Keratinocyte (primary cell): Measurements from ENCODE around the gene CMKLR1. TPM values are rescaled to one million over a fixed set of nuclear protein-coding genes. Genes with fewer than 3 reads are reported as not detected.

Experiments used
- DNase-seq: peaks from one replicate; pipeline ENCODE4 v3.0.0-alpha.2; 2011; ENCODE audit warnings: low read depth, missing footprints, low spot score
- FAIRE-seq: peaks from 2 replicates; lab custom pipeline; 2011; peaks lifted over from hg19 to GRCh38; lab: Jason Lieb, UNC
- H2AFZ ChIP-seq: 2 replicates; pipeline ENCODE4 v1.6.0; 2012; ENCODE audit warnings: low read length, control low read depth, inconsistent platforms; ENCODE audit not compliant: control insufficient read depth
- H3K27ac ChIP-seq: 2 replicates; pipeline ENCODE4 v1.5.1; 2011; ENCODE audit warnings: low read length; ENCODE audit not compliant: control insufficient read depth, insufficient read depth
- H3K27me3 ChIP-seq: 3 replicates; pipeline ENCODE4 v1.6.0; 2011; ENCODE audit warnings: low read length; ENCODE audit not compliant: control insufficient read depth, insufficient read depth; ENCODE audit errors: extremely low read depth
- H3K36me3 ChIP-seq, 2 experiments: 2 replicates in 1 of 2; 3 replicates in 1 of 2; pipeline ENCODE4 v1.5.1; 2011; ENCODE audit warnings: low read length in 2 of 2, mild to moderate bottlenecking in 1 of 2; ENCODE audit not compliant: control insufficient read depth in 2 of 2, insufficient read depth in 2 of 2; ENCODE audit errors: extremely low read depth in 1 of 2
- H3K4me1 ChIP-seq: 3 replicates; pipeline ENCODE4 v1.5.1; 2011; ENCODE audit warnings: low read length; ENCODE audit not compliant: control insufficient read depth, insufficient read depth; ENCODE audit errors: extremely low read depth
- H3K4me2 ChIP-seq: 3 replicates; pipeline ENCODE4 v1.6.0; 2011; ENCODE audit warnings: low read depth, low read length; ENCODE audit not compliant: control insufficient read depth, insufficient read depth; ENCODE audit errors: extremely low read depth
- H3K4me3 ChIP-seq, 3 experiments: fragments of 200-600 bp in 1 of 3; sonication (generic) in 1 of 3; 2 replicates in 2 of 3; 3 replicates in 1 of 3; pipeline ENCODE4 v1.5.1; 2011 to 2016; ENCODE audit warnings: low read length in 3 of 3, mild to moderate bottlenecking in 3 of 3, control low read depth in 2 of 3, inconsistent platforms in 1 of 3, low read depth in 1 of 3, mixed read lengths in 1 of 3, mixed run types in 1 of 3, moderate library complexity in 1 of 3; ENCODE audit not compliant: control insufficient read depth in 2 of 3, insufficient read depth in 2 of 3; ENCODE audit errors: extremely low read depth in 1 of 3
- H3K79me2 ChIP-seq: 2 replicates; pipeline ENCODE4 v1.6.0; 2012; ENCODE audit warnings: low read length; ENCODE audit not compliant: control insufficient read depth, insufficient read depth
- H3K9ac ChIP-seq: 3 replicates; pipeline ENCODE4 v1.6.0; 2011; ENCODE audit warnings: low read length; ENCODE audit not compliant: control insufficient read depth, insufficient read depth; ENCODE audit errors: extremely low read depth
- H3K9me1 ChIP-seq: 3 replicates; pipeline ENCODE4 v1.6.0; 2011; ENCODE audit warnings: low read length; ENCODE audit not compliant: control insufficient read depth, insufficient read depth; ENCODE audit errors: extremely low read depth
- H3K9me3 ChIP-seq: 2 replicates; pipeline ENCODE4 v1.5.1; 2012; ENCODE audit warnings: low read depth, low read length; ENCODE audit not compliant: control insufficient read depth
- H4K20me1 ChIP-seq: 3 replicates; pipeline ENCODE4 v1.6.0; 2011; ENCODE audit warnings: low read length; ENCODE audit not compliant: control insufficient read depth, insufficient read depth; ENCODE audit errors: extremely low read depth
- CTCF ChIP-seq, 3 experiments: IDR thresholded peaks in 1 of 3; conservative IDR thresholded peaks in 1 of 3; optimal IDR thresholded peaks in 1 of 3; 2 replicates in 2 of 3; 3 replicates in 1 of 3; pipeline versions ENCODE3 to v1.5.1; 2011; ENCODE audit warnings: low read length in 3 of 3, mild to moderate bottlenecking in 3 of 3, moderate library complexity in 2 of 3, control low read depth in 1 of 3, inconsistent platforms in 1 of 3; ENCODE audit not compliant: insufficient read depth in 2 of 3; ENCODE audit errors: extremely low read depth in 1 of 3
- EZH2 ChIP-seq: IDR thresholded peaks from one replicate; pipeline ENCODE4 v1.6.1; 2012; ENCODE audit warnings: inconsistent platforms, mild to moderate bottlenecking, low read length, moderate library complexity
- dilution Hi-C: fragments of 300-500 bp; cut with MboI; formaldehyde crosslinking; loops from one replicate; pipeline ENCODE4 v1.7.0; 2020; ENCODE audit warnings: low sequenced_read_pairs; ENCODE audit not compliant: extremely low pct_ligation_motif_present
- polyA plus RNA-seq, 5 experiments: library from polyadenylated mRNA; depleted of rRNA in 3 of 5; stranded (reverse) in 3 of 5; stranded (forward) in 1 of 5; unstranded in 1 of 5; fragments of >200 nt; gene quantifications; 1 replicate in 1 of 5; 2 replicates in 3 of 5; 3 replicates in 1 of 5; pipeline versions ENCODE4 v1.2.1 to v1.2.3, GENCODE V29; 2011 to 2012; ENCODE audit warnings: missing spikeins in 2 of 5, low read depth in 1 of 5, low replicate concordance in 1 of 5

CMKLR1 gene
- polyA plus RNA-seq, 1 donor (not counting 4 experiments of a cell fraction or from before 2014, with no cell fraction given), result not detected

DNA sequence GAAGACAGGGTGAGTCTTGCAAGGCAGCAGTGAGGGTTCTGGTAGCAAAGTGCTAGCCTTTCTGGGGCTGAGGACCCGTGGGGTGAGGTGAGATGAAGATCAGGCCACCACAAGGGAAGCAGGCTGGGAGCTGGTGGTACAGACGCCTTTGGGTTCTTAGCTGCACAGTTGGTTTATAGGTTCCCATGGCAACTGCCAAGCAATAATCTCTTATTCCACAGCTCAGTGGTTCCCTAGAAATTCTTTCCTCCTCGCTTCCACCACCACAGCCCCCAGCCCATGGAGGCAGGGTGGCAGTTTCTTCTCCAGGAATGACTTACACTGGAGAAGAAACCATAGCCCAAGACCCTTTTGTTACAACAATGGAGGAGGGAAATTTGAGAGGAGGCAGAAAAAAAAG is 82.1 kb downstream of the CMKLR1 start:
- H4K20me1 ChIP-seq, result no peaks in the 10 kb centered on the region
- no peak overlapping the region for H3K9ac ChIP-seq
- no peaks in the 10 kb centered on the region for H3K9me1 ChIP-seq
- H3K27ac ChIP-seq, result no peak overlapping the region
- no peak overlapping the region for H3K4me2 ChIP-seq
- no peak overlapping the region for H3K4me3 ChIP-seq
- H3K27me3 ChIP-seq, result no peaks in the 10 kb centered on the region
- no peak for FAIRE-seq
- no peak for DNase-seq
- no peaks in the 10 kb centered on the region for H3K79me2 ChIP-seq
- H3K4me1 ChIP-seq, result no peaks in the 10 kb centered on the region
- dilution Hi-C loops, result no loop called here
- H3K9me3 ChIP-seq, result no peaks in the 10 kb centered on the region
- TF ChIP-seq CTCF (optimal IDR thresholded peaks at IDR 0.05 in 1 of 3, IDR thresholded peaks at IDR 0.05 in 1 of 3, conservative IDR thresholded peaks at IDR 0.05 in 1 of 3; ENCODE audit: extremely low read depth in 1 of 3, insufficient read depth in 2 of 3, low read length in 3 of 3) (no peak), EZH2 (no peak)
- H3K36me3 ChIP-seq, result no peaks in the 10 kb centered on the region
- H2AFZ ChIP-seq, result no peak overlapping the region

DNA sequence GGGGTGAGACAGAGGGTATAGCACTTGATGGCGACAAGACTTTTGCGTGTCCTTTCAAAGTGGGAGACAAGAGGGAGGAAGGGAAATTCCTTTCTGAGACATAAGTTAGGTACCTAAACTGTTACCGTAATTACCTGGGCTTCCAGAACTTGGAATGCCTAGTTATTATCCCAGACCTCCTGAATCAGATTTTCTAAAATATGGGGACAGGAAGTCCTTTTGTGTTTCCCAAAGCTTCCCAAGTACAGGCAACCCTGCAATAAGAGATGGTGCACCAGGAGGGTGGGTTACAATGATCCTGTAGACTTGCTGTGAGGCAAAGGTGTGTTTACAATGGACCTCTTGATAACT is 83.9 kb downstream of the CMKLR1 start:
- no peaks in the 10 kb centered on the region for H3K9me3 ChIP-seq

More for the DNA sequence above, 83.9 kb downstream of the CMKLR1 start:
- FAIRE-seq (no peak), DNase-seq (no peak)
- Histone ChIP-seq H3K9me1 (no peaks in the 10 kb centered on the region), H2AFZ (no peak overlapping the region), H3K9ac (no peak overlapping the region), H3K4me3 (no peak overlapping the region), H3K27me3 (no peaks in the 10 kb centered on the region), H3K4me2 (no peak overlapping the region), H3K27ac (no peak overlapping the region), H3K36me3 (no peaks in the 10 kb centered on the region), H3K4me1 (no peaks in the 10 kb centered on the region), H3K79me2 (no peaks in the 10 kb centered on the region), H4K20me1 (no peaks in the 10 kb centered on the region)
- dilution Hi-C loops, result no loop called here
- TF ChIP-seq EZH2 (no peak), CTCF (optimal IDR thresholded peaks at IDR 0.05 in 1 of 3, IDR thresholded peaks at IDR 0.05 in 1 of 3, conservative IDR thresholded peaks at IDR 0.05 in 1 of 3; ENCODE audit: extremely low read depth in 1 of 3, insufficient read depth in 2 of 3, low read length in 3 of 3) (no peak)
